Fibroblast of lung (primary cell): ENCODE measurements around the gene WDR27.

ENCODE experiments used
- EZH2 ChIP-seq: IDR thresholded peaks from 2 replicates; pipeline ENCODE4 v1.5.1; 2012; ENCODE audit warnings: low read length, control low read depth, mild to moderate bottlenecking; ENCODE audit errors: missing control alignments
- TF ChIP-seq, protein P1 (sequence below), 2 donors: IDR thresholded peaks in 1 of 2; conservative IDR thresholded peaks in 1 of 2; 1 replicate in 1 of 2; 2 replicates in 1 of 2; pipeline ENCODE4 v1.5.1; 2011 to 2012; ENCODE audit warnings: low read length in 2 of 2, control low read depth in 1 of 2, inconsistent platforms in 1 of 2, low read depth in 1 of 2, mild to moderate bottlenecking in 1 of 2

DNA sequence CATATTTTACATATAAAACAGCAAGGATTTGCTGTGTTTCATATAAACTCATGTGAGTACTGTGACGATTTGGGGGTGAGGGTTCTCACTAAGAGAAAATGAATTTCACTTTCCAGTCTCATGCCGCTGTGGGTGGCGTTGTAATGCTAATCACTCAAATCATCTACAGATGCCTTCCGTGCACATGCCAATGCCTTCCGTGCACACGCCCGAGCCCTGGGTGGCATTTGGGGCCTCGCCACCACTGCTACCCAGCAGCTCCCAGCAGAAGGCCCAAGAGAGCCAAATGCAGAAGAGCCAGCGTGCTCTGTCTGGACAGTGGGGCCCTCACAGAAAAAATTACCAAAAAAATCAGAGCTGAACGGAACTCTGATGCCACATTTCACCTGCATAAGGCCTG, 53.7 kb downstream of the WDR27 start:
- TF ChIP-seq, protein P1, sequence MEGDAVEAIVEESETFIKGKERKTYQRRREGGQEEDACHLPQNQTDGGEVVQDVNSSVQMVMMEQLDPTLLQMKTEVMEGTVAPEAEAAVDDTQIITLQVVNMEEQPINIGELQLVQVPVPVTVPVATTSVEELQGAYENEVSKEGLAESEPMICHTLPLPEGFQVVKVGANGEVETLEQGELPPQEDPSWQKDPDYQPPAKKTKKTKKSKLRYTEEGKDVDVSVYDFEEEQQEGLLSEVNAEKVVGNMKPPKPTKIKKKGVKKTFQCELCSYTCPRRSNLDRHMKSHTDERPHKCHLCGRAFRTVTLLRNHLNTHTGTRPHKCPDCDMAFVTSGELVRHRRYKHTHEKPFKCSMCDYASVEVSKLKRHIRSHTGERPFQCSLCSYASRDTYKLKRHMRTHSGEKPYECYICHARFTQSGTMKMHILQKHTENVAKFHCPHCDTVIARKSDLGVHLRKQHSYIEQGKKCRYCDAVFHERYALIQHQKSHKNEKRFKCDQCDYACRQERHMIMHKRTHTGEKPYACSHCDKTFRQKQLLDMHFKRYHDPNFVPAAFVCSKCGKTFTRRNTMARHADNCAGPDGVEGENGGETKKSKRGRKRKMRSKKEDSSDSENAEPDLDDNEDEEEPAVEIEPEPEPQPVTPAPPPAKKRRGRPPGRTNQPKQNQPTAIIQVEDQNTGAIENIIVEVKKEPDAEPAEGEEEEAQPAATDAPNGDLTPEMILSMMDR (conservative IDR thresholded peaks at IDR 0.05 in 1 of 2, IDR thresholded peaks at IDR 0.05 in 1 of 2; ENCODE audit: low read depth in 1 of 2, low read length in 2 of 2): no peak
- no peak for TF ChIP-seq EZH2
